ENCODE results near the gene ECHDC1. TPM values are rescaled to one million over a fixed set of nuclear protein-coding genes. Genes with fewer than 3 reads are reported as not detected.

The ECHDC1 gene, protein sequence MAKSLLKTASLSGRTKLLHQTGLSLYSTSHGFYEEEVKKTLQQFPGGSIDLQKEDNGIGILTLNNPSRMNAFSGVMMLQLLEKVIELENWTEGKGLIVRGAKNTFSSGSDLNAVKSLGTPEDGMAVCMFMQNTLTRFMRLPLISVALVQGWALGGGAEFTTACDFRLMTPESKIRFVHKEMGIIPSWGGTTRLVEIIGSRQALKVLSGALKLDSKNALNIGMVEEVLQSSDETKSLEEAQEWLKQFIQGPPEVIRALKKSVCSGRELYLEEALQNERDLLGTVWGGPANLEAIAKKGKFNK
- total RNA-seq = 19.9 and 29.8 TPM in 2 replicates

DNA sequence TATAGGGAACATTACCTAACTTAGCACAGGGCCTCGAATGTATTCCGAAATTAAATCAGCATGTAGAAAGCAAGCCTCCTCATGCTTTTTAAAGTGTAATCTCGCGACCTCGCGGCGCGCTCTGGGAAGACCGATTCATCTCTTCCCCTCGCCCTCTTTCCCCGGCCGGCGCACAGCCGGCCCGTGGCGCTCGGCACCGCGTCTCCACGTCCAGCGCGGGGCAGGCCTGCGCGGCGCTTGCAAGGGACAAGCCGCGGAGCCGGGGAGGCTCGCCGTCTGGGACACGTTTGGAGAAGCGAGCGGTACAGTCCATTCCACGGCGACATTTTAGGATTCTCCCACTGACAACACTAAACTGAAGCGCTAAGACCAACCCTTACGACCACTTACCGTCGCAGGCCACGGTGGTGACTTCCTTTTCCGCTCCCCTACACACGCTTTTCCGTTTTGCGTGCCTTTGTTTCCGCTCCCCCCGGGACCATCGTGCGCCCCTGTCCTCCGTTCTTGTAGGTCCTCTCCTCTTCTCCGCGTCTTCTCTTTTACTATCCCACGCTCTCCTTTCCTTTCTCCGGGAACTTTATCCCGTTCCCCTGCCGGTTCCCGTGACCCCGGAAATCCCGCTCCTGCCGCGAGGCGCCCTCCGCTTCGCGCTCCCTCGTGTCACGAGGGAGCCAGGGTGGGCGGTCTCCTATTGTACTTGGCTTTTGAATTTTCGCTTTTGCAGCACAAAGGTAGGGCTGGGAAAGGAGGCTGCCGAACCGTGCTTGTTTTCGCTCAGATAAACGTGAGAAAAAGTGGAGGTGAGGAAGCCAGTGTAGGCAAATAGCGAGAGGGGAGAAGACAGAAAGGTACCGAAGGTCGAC is at the start of gene ECHDC1:
Gene ECHDC1 (minus strand): TSS at position 664 of the 863 bp plus-strand sequence. CDS start 12,581 bp downstream, outside the sequence.

DNA sequence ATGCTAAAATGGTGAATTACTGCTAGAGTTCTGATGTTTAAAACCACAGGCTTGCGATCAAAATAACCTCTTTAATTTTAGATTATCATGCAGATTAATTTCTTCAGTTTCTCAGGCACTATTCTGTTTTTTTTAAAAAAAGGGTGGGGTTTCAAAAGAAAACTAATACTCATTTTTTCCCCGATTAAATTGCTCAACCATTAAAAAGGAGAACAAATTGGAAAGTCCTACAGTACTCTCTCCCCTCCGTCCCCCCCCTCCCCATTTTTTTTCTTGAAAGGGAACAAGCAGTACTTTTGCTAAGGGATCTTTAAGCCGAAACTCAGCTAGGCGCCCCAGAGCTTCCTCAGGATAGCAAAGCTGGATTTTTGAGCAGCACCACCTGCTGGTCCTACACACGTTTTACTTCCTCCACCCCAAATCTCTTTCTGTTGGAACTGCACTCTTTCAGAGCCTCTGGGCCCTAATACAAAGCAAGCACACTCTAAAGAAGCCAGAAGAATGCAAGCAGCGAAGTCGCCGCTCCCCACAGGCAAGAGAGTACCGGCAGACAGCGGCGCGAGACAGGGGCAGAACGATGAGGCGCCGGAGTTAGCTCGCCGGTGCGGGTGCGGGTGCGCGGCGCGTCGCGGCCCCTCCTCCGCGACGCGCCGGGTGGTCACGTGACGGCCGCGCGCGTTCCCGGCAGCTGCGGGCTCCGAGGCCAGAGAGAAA is 77.1 kb downstream of the ECHDC1 start, which contains the start of gene RNF146:
Gene RNF146 (plus strand): TSS at position 687 of the 714 bp plus-strand sequence. CDS start 13,475 bp downstream, outside the sequence.

Other genes with a start within 250 kb of the ECHDC1 start
- under 0.01 and 0.19 TPM in 2 replicates for gene RSPO3, start 224.9 kb downstream of the ECHDC1 start, total RNA-seq
- 26.9 and 50.0 TPM in 2 replicates for gene RNF146, start 76.7 kb downstream of the ECHDC1 start, total RNA-seq
- under 0.01 TPM in 1 of 2 replicates, not detected in the other for gene KIAA0408, start 115.8 kb upstream of the ECHDC1 start, total RNA-seq
- gene C6orf58, start 233.6 kb upstream of the ECHDC1 start, total RNA-seq = under 0.01 and 0.50 TPM in 2 replicates